Measurements from ENCODE around the gene SLC6A4. TPM values are rescaled to one million over a fixed set of nuclear protein-coding genes. Genes with fewer than 3 reads are reported as not detected.
A peak's percentile ranks its signal among the peaks of the same experiment; 100 is the strongest.

The SLC6A4 gene
- total and polyA plus RNA-seq, 10 of the 15 experiments (the other 5 are each of a cell fraction or from before 2014, with no cell fraction given), result 5.3 to 20.6 (median 10.1) TPM

GRCh38 chr17:30236766-30237165, 1.3 kb upstream of the SLC6A4 start:
- ChIA-PET CTCF (interaction anchor here (0.5 to 5.6 kb wide), 24 partner anchors 11 to 1955 kb away, joined by 3 to 127 read pairs (median 8); partner anchors contain the start of gene TMIGD1), SMC1A (ENCODE audit: uncharacterized antibody, unreplicated experiment) (interaction anchor here (0.6 to 4.5 kb wide), 19 partner anchors 13 to 248 kb away, joined by 3 to 69 read pairs (median 4); partner anchors contain the start of gene TMIGD1), RAD21 (ENCODE audit: unreplicated experiment) (interaction anchor here (0.6 to 3.3 kb wide), 16 partner anchors 10 to 144 kb away, joined by 3 to 52 read pairs (median 4); no protein-coding TSS in a partner anchor), POLR2A (interaction anchor here (0.7 to 1.2 kb wide), 3 partner anchors 110 to 132 kb away, joined by 3 to 4 read pairs (median 4); no protein-coding TSS in a partner anchor)
- DNase-seq (ENCODE audit: low read depth, low spot score) (no peak), ATAC-seq (peak; percentile 75), FAIRE-seq (no peak)
- 7% methylated on average over 16 of the region's 20 CpGs for WGBS (ENCODE audit: insufficient coverage, insufficient replicate concordance, low lambda C conversion rate, missing lambda C conversion rate)
- peaks cover 29% of the 10 kb centered on the region for H3K4me1 ChIP-seq (ENCODE audit: control insufficient read depth, insufficient read depth, low read length)
- BruUV-seq (replicated peaks), result no TSS peak
- H3K9me3 ChIP-seq (replicated peaks; ENCODE audit: control insufficient read depth, insufficient read depth, low read length), result no peaks in the 10 kb centered on the region; the same call in 2 of the 3 replicates
- H2AFZ ChIP-seq (ENCODE audit: control insufficient read depth, low read depth, low read length), result peak overlapping the region; percentile 61; the same call in 1 of the 2 replicates
- no peak overlapping the region for H3K27ac ChIP-seq (ENCODE audit: control insufficient read depth, insufficient read depth)
- no peaks in the 10 kb centered on the region for H3K79me2 ChIP-seq (ENCODE audit: control insufficient read depth, insufficient read depth, low read length)
- no peaks in the 10 kb centered on the region for H3K36me3 ChIP-seq (ENCODE audit: control insufficient read depth in 2 of 2, insufficient read depth in 2 of 2, low read length in 1 of 2)
- in situ Hi-C loops (cut with MboI), result loop anchor here (5.0 kb wide), 1 partner anchor 109 kb away; no protein-coding TSS in a partner anchor
- peak overlapping the region; percentile 94; the same call in 1 of the 2 replicates for H3K4me2 ChIP-seq (ENCODE audit: control insufficient read depth, insufficient read depth)
- intact Hi-C loops (cut with micrococcal nuclease; ENCODE audit: unreplicated experiment), result loop anchor here (1.0 to 10.0 kb wide), 3 partner anchors 98 to 132 kb away; partner anchors contain the start of gene TMIGD1
- H3K9ac ChIP-seq (ENCODE audit: control insufficient read depth, insufficient read depth, low read length), result no peak overlapping the region; the same call in 1 of the 2 replicates
- no peaks in the 10 kb centered on the region for H4K20me1 ChIP-seq (ENCODE audit: control insufficient read depth, insufficient read depth)
- H3K27me3 ChIP-seq (replicated peaks in 1 of 2; ENCODE audit: control insufficient read depth in 2 of 2, insufficient read depth in 2 of 2, low read length in 1 of 2), result no peaks in the 10 kb centered on the region
- TF ChIP-seq GABPA (IDR thresholded peaks at IDR 0.05; ENCODE audit: low read depth) (no peak), RAD21 (IDR thresholded peaks at IDR 0.05; ENCODE audit: insufficient read depth, low read depth, low read length) (peak; percentile 80), ZBED1 (IDR thresholded peaks at IDR 0.05; ENCODE audit: borderline replicate concordance) (no peak), SMC3 (IDR thresholded peaks at IDR 0.05; ENCODE audit: borderline replicate concordance, low read length) (peak; percentile 57), EGR1 (IDR thresholded peaks at IDR 0.05; ENCODE audit: borderline replicate concordance in 1 of 2, low read depth in 2 of 2, low read length in 2 of 2) (peak in 1 of 2 experiments; percentile 38; a peak in 1 of 3 replicates), CHD2 (IDR thresholded peaks at IDR 0.05; ENCODE audit: borderline replicate concordance, low read depth, low read length) (no peak), RUNX3 (IDR thresholded peaks at IDR 0.05; ENCODE audit: low read length) (peak; percentile 52; the same call in 1 of the 2 replicates)
- TF ChIP-seq, protein P1, sequence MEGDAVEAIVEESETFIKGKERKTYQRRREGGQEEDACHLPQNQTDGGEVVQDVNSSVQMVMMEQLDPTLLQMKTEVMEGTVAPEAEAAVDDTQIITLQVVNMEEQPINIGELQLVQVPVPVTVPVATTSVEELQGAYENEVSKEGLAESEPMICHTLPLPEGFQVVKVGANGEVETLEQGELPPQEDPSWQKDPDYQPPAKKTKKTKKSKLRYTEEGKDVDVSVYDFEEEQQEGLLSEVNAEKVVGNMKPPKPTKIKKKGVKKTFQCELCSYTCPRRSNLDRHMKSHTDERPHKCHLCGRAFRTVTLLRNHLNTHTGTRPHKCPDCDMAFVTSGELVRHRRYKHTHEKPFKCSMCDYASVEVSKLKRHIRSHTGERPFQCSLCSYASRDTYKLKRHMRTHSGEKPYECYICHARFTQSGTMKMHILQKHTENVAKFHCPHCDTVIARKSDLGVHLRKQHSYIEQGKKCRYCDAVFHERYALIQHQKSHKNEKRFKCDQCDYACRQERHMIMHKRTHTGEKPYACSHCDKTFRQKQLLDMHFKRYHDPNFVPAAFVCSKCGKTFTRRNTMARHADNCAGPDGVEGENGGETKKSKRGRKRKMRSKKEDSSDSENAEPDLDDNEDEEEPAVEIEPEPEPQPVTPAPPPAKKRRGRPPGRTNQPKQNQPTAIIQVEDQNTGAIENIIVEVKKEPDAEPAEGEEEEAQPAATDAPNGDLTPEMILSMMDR (IDR thresholded peaks at IDR 0.05 in 2 of 3, conservative IDR thresholded peaks at IDR 0.05 in 1 of 3; ENCODE audit: control insufficient read depth in 2 of 3, extremely low read depth in 1 of 3, insufficient read depth in 1 of 3, low read depth in 3 of 3, low read length in 3 of 3), result peak; percentile 38 to 70 (median 65)
- no peak overlapping the region for H3K4me3 ChIP-seq
